ENCODE results near the gene PRKG1.
A peak's percentile ranks its signal among the peaks of the same experiment; 100 is the strongest.
"Not testable (repeated sequence)": the region's sequence is repeated elsewhere in the genome, so short reads cannot be mapped to it uniquely, and the experiment has no call there.

Gene PRKG1

GRCh38 chr10:51672039-51672535, 597.8 kb downstream of the PRKG1 start:
- no peak for DNase-seq

- no peak for DNase-seq
Observed at GRCh38 chr10:51675088-51675487, 600.8 kb downstream of the PRKG1 start.

- DNase-seq, result no peak
Observed at GRCh38 chr10:51679841-51680240, 605.6 kb downstream of the PRKG1 start.

GRCh38 chr10:51683031-51683691, 608.9 kb downstream of the PRKG1 start:
- DNase-seq, result no peak

GRCh38 chr10:51685768-51686167, 611.5 kb downstream of the PRKG1 start:
- DNase-seq, result no peak

- DNase-seq, result no peak
Observed at GRCh38 chr10:51687296-51687695, 613.0 kb downstream of the PRKG1 start.

GRCh38 chr10:51688826-51689225, 614.5 kb downstream of the PRKG1 start:
- DNase-seq, result not testable (repeated sequence)

- DNase-seq, result no peak
Observed at GRCh38 chr10:51689536-51689935, 615.2 kb downstream of the PRKG1 start.

GRCh38 chr10:51691135-51691534, 616.8 kb downstream of the PRKG1 start:
- DNase-seq, result no peak

GRCh38 chr10:51694086-51694768, 619.9 kb downstream of the PRKG1 start:
- no peak for DNase-seq

- DNase-seq, result no peak
Observed at GRCh38 chr10:51696251-51696650, 622.0 kb downstream of the PRKG1 start.

- DNase-seq, result no peak
Observed at GRCh38 chr10:51698473-51699063, 624.3 kb downstream of the PRKG1 start.

- no peak for DNase-seq
Observed at GRCh38 chr10:51699145-51699474, 624.8 kb downstream of the PRKG1 start.

GRCh38 chr10:51699475-51700227, 625.4 kb downstream of the PRKG1 start, which contains the start of gene CSTF2T:
Gene CSTF2T (minus strand): TSS chr10:51699595. CDS start chr10:51699549, 46 bp downstream.
- peak; percentile 44 for DNase-seq

- peak; percentile 37 for DNase-seq
Observed at GRCh38 chr10:51700228-51700817, 626.0 kb downstream of the PRKG1 start.

GRCh38 chr10:51705774-51706173, 631.5 kb downstream of the PRKG1 start:
- DNase-seq, result no peak

- DNase-seq, result no peak
Observed at GRCh38 chr10:51706225-51706624, 631.9 kb downstream of the PRKG1 start.

- no peak for DNase-seq
Observed at GRCh38 chr10:51707392-51707791, 633.1 kb downstream of the PRKG1 start.

- no peak for DNase-seq
Observed at GRCh38 chr10:51707821-51708424, 633.6 kb downstream of the PRKG1 start.

- no peak for DNase-seq
Observed at GRCh38 chr10:51708609-51709008, 634.3 kb downstream of the PRKG1 start.

- no peak for DNase-seq
Observed at GRCh38 chr10:51709324-51709972, 635.2 kb downstream of the PRKG1 start.

GRCh38 chr10:51711519-51711891, 637.2 kb downstream of the PRKG1 start:
- no peak for DNase-seq

Measured in SHP77 treated with DMSO at 0.1 percent for 48 hours (cell line).